ENCODE data around the gene NRSN1.

Gene NRSN1

DNA sequence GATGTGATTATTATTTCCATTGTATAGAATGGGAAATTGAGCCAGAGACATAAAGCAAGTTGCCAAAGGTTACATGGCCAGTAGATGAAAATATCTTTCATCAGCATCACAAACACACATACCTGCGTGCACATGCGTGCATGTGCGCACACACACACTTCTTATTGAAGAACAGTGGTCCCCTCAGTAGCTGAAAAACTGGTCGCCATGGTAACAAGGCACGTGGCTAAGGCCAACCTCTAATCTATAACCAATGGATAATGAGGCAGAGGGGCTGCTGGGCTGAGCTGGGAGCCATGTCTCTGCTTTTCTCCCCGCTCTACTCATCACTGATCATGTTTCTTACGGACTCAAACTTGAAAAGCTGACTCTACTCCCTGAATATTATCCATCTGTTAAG lies 60.3 kb downstream of the NRSN1 start:
- no peaks in the 10 kb centered on the region for H3K36me3 ChIP-seq (ENCODE audit: insufficient read depth, insufficient read length, low read length)
- H3K4me1 ChIP-seq (ENCODE audit: insufficient read depth, insufficient read length), result no peaks in the 10 kb centered on the region
- H3K4me3 ChIP-seq (ENCODE audit: insufficient read length, low read depth), result no peak overlapping the region

GRCh38 chr6:24187965-24188577 lies 62.1 kb downstream of the NRSN1 start:
- H3K9ac ChIP-seq (ENCODE audit: insufficient read length, low read depth), result no peak overlapping the region
- no peak for TF ChIP-seq ZNF274 (IDR thresholded peaks at IDR 0.05; ENCODE audit: low read depth, low read length)
- no peak for TF ChIP-seq YY1 (IDR thresholded peaks at IDR 0.05; ENCODE audit: insufficient read depth, insufficient read length)
- TF ChIP-seq SUZ12 (IDR thresholded peaks at IDR 0.05; ENCODE audit: extremely low read depth, insufficient read depth, insufficient read length), result no peak
- H3K9me3 ChIP-seq (ENCODE audit: insufficient read depth, low read length), result no peaks in the 10 kb centered on the region
- no peaks in the 10 kb centered on the region for H3K4me1 ChIP-seq (ENCODE audit: insufficient read depth, insufficient read length)
- no peak for DNase-seq (ENCODE audit: low read depth, low spot score)
- no peaks in the 10 kb centered on the region for H3K27me3 ChIP-seq (ENCODE audit: insufficient read depth, insufficient read length)
- H3K36me3 ChIP-seq (ENCODE audit: insufficient read depth, insufficient read length, low read length), result no peaks in the 10 kb centered on the region
- no peak overlapping the region for H3K4me3 ChIP-seq (ENCODE audit: insufficient read length, low read depth)

More for the DNA sequence above, 60.3 kb downstream of the NRSN1 start:
- Histone ChIP-seq H3K9me3 (ENCODE audit: insufficient read depth, low read length) (no peaks in the 10 kb centered on the region), H3K27me3 (ENCODE audit: insufficient read depth, insufficient read length) (no peaks in the 10 kb centered on the region), H3K9ac (ENCODE audit: insufficient read length, low read depth) (no peak overlapping the region)
- no peak for DNase-seq (ENCODE audit: low read depth, low spot score)
- TF ChIP-seq ZNF274 (IDR thresholded peaks at IDR 0.05; ENCODE audit: low read depth, low read length) (no peak), YY1 (IDR thresholded peaks at IDR 0.05; ENCODE audit: insufficient read depth, insufficient read length) (no peak), SUZ12 (IDR thresholded peaks at IDR 0.05; ENCODE audit: extremely low read depth, insufficient read depth, insufficient read length) (no peak)

DNA sequence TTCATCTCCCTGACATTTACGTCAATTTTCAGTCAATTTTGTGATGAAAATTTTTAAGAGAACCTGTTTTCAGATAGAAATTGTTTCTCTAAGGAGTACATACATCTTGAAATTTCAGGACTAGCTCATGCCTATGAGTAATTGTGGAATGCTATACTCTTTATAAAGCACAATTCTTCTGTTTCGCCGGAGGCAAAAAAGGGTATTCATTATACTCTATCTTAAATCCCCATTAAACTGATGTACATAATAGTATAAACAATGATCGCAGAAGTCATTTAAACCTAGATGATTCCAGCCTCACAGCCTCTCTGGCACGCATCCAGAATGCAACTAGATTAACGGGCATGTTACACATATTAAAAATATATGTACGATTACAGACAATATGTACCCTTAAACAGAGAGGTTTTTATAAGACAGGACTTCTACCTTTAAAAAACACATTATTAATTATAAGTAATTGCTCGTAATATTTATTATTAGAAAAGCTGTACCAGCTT lies 62.6 kb downstream of the NRSN1 start:
- DNase-seq (ENCODE audit: low read depth, low spot score), result no peak
- Histone ChIP-seq H3K4me1 (ENCODE audit: insufficient read depth, insufficient read length) (no peaks in the 10 kb centered on the region), H3K9me3 (ENCODE audit: insufficient read depth, low read length) (no peaks in the 10 kb centered on the region), H3K4me3 (ENCODE audit: insufficient read length, low read depth) (no peak overlapping the region), H3K9ac (ENCODE audit: insufficient read length, low read depth) (no peak overlapping the region), H3K36me3 (ENCODE audit: insufficient read depth, insufficient read length, low read length) (no peaks in the 10 kb centered on the region), H3K27me3 (ENCODE audit: insufficient read depth, insufficient read length) (no peaks in the 10 kb centered on the region)
- TF ChIP-seq ZNF274 (IDR thresholded peaks at IDR 0.05; ENCODE audit: low read depth, low read length) (no peak), YY1 (IDR thresholded peaks at IDR 0.05; ENCODE audit: insufficient read depth, insufficient read length) (no peak), SUZ12 (IDR thresholded peaks at IDR 0.05; ENCODE audit: extremely low read depth, insufficient read depth, insufficient read length) (no peak)

DNA sequence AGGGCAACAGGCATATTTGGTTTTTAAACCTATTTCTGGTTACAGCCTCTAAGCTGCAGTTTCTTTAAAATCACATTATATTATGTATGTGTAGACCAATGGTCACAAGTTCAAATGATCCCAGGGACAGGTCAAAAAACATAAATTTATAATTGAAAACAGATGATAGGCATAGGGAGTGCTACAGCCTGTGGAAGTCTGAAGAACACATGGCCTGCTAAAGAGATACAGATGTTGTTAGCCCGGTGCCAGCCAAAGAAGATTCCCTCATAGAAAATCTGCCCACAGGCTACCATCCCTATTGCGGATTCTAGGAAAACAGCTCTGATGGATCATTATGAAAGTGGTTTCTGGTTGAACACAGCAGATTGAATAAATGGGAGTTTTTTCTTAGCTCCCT lies 65.3 kb downstream of the NRSN1 start:
- Histone ChIP-seq H3K27me3 (ENCODE audit: insufficient read depth, insufficient read length) (no peaks in the 10 kb centered on the region), H3K4me1 (ENCODE audit: insufficient read depth, insufficient read length) (no peaks in the 10 kb centered on the region), H3K9me3 (ENCODE audit: insufficient read depth, low read length) (no peaks in the 10 kb centered on the region), H3K36me3 (ENCODE audit: insufficient read depth, insufficient read length, low read length) (no peaks in the 10 kb centered on the region), H3K9ac (ENCODE audit: insufficient read length, low read depth) (no peak overlapping the region), H3K4me3 (ENCODE audit: insufficient read length, low read depth) (no peak overlapping the region)
- no peak for TF ChIP-seq YY1 (IDR thresholded peaks at IDR 0.05; ENCODE audit: insufficient read depth, insufficient read length)
- TF ChIP-seq ZNF274 (IDR thresholded peaks at IDR 0.05; ENCODE audit: low read depth, low read length), result no peak
- no peak for TF ChIP-seq SUZ12 (IDR thresholded peaks at IDR 0.05; ENCODE audit: extremely low read depth, insufficient read depth, insufficient read length)
- DNase-seq (ENCODE audit: low read depth, low spot score), result no peak

- Histone ChIP-seq H3K9ac (ENCODE audit: insufficient read length, low read depth) (no peak overlapping the region), H3K4me1 (ENCODE audit: insufficient read depth, insufficient read length) (no peaks in the 10 kb centered on the region), H3K4me3 (ENCODE audit: insufficient read length, low read depth) (no peak overlapping the region), H3K36me3 (ENCODE audit: insufficient read depth, insufficient read length, low read length) (no peaks in the 10 kb centered on the region), H3K9me3 (ENCODE audit: insufficient read depth, low read length) (no peaks in the 10 kb centered on the region), H3K27me3 (ENCODE audit: insufficient read depth, insufficient read length) (no peaks in the 10 kb centered on the region)
- no peak for DNase-seq (ENCODE audit: low read depth, low spot score)
- TF ChIP-seq SUZ12 (IDR thresholded peaks at IDR 0.05; ENCODE audit: extremely low read depth, insufficient read depth, insufficient read length), result no peak
Observed at GRCh38 chr6:24193364-24193763, 67.3 kb downstream of the NRSN1 start.

DNA sequence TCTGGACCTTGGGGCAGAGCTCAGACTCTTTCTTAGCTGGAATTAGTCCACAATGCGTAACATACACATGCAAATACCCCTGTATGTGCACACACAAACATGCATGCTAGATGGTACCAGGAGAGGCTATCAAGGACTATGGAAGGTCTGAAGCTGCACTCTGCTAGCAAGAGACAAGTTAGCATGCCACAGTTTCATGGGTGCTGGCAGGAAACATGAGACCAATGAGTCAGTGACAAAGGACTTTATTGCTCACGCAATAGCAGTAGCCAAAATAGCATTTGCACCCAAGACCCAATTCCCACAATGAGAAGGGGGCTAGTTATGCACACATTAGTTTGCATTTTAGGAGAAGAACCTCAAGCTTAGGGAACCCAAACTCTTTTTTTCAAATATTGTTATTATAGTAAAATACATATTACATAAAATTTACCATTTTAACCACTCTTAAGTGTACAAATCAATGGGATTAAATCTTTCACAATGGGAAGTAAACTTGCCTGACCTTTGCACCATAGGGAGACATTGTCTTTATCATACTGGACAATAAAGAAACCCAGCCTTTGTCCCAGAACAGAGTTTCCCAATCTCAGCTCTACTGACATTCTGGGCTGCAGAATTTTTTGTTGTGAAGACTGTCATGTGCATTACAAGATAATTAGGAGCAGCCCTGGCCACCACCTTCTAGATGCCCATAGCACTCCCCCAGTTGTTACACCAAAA lies 69.1 kb downstream of the NRSN1 start:
- no peak for DNase-seq (ENCODE audit: low read depth, low spot score)
- no peak overlapping the region for H3K4me3 ChIP-seq (ENCODE audit: insufficient read length, low read depth)
- H3K9ac ChIP-seq (ENCODE audit: insufficient read length, low read depth), result no peak overlapping the region
- no peaks in the 10 kb centered on the region for H3K9me3 ChIP-seq (ENCODE audit: insufficient read depth, low read length)
- H3K27me3 ChIP-seq (ENCODE audit: insufficient read depth, insufficient read length), result no peaks in the 10 kb centered on the region
- H3K4me1 ChIP-seq (ENCODE audit: insufficient read depth, insufficient read length), result no peaks in the 10 kb centered on the region
- no peak for TF ChIP-seq ZNF274 (IDR thresholded peaks at IDR 0.05; ENCODE audit: low read depth, low read length)
- TF ChIP-seq SUZ12 (IDR thresholded peaks at IDR 0.05; ENCODE audit: extremely low read depth, insufficient read depth, insufficient read length), result no peak
- TF ChIP-seq YY1 (IDR thresholded peaks at IDR 0.05; ENCODE audit: insufficient read depth, insufficient read length), result no peak
- H3K36me3 ChIP-seq (ENCODE audit: insufficient read depth, insufficient read length, low read length), result no peaks in the 10 kb centered on the region

DNA sequence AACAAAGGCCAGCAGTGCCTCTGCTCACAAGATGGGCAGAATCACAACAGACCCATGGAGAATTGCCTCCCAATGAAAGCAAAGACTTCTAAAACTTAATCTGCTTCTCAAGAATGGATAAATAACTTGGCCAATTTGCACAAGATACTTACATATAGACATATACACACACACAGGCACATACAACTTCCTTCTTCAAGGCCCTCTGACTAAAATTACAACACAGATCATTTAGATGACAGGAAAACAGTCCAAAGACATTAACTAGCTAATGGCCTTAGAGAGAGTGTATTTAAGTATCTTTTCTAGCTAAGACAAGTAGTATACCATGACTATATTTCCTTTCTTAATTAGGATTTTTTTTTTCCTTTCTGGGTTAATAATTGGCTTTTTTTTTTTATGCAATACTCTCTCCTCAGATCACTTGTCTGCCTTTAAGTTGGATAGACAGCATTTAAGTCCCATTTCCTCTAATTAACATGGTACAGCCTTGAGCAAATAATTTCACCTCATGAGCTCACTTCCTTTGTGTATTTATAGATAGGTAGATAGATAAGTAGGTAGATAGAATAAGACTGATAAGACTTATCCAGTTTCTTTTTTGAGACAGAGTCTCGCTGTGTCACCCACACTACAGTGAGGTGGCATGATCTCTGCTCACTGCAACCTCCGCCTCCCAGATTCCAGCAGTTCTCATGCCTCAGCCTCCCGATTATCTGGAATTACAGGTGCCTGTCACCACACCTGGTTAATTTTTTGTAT lies 70.0 kb downstream of the NRSN1 start:
- H3K27me3 ChIP-seq (ENCODE audit: insufficient read depth, insufficient read length), result no peaks in the 10 kb centered on the region
- no peak overlapping the region for H3K4me3 ChIP-seq (ENCODE audit: insufficient read length, low read depth)
- no peak for DNase-seq (ENCODE audit: low read depth, low spot score)

More for the DNA sequence above, 70.0 kb downstream of the NRSN1 start:
- H3K9ac ChIP-seq (ENCODE audit: insufficient read length, low read depth), result no peak overlapping the region
- H3K4me1 ChIP-seq (ENCODE audit: insufficient read depth, insufficient read length), result no peaks in the 10 kb centered on the region
- TF ChIP-seq SUZ12 (IDR thresholded peaks at IDR 0.05; ENCODE audit: extremely low read depth, insufficient read depth, insufficient read length) (no peak), YY1 (IDR thresholded peaks at IDR 0.05; ENCODE audit: insufficient read depth, insufficient read length) (no peak), ZNF274 (IDR thresholded peaks at IDR 0.05; ENCODE audit: low read depth, low read length) (no peak)
- H3K9me3 ChIP-seq (ENCODE audit: insufficient read depth, low read length), result no peaks in the 10 kb centered on the region
- H3K36me3 ChIP-seq (ENCODE audit: insufficient read depth, insufficient read length, low read length), result no peaks in the 10 kb centered on the region

Data from NT2/D1 (cell line).